OCI-M1 (cell line): ENCODE results near the gene MYL11.
"Not testable (repeated sequence)": the region's sequence is repeated elsewhere in the genome, so short reads cannot be mapped to it uniquely, and the experiment has no call there.

Experiments
- DNase-seq: peaks from one replicate; lab custom pipeline; 2025; lab: John Stamatoyannopoulos, UW

Gene MYL11, protein sequence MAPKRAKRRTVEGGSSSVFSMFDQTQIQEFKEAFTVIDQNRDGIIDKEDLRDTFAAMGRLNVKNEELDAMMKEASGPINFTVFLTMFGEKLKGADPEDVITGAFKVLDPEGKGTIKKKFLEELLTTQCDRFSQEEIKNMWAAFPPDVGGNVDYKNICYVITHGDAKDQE

DNA sequence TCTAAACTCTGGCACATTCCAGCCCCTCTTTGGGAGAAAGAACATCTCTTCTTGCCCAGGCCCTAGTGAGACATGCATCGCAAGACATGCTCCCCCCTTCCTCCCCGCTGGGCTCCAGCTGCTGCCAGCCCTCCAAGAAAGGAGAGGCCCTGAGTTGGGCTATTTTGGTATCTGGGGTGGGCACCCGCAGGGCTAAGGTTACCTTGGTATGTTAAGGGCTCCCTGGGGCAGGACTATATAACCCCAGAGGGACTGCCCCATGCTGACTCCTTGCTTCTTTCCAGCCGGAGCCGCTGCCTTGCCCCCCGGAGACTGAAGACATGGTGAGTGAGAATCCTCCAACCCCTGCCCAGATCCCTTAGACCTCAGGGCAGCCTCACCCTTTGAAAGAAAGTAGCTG lies at the start of gene MYL11:
Gene MYL11 (plus strand): TSS at position 265 of the 400 bp plus-strand sequence. CDS start 56 bp downstream, at position 321.
- no peak for DNase-seq

DNA sequence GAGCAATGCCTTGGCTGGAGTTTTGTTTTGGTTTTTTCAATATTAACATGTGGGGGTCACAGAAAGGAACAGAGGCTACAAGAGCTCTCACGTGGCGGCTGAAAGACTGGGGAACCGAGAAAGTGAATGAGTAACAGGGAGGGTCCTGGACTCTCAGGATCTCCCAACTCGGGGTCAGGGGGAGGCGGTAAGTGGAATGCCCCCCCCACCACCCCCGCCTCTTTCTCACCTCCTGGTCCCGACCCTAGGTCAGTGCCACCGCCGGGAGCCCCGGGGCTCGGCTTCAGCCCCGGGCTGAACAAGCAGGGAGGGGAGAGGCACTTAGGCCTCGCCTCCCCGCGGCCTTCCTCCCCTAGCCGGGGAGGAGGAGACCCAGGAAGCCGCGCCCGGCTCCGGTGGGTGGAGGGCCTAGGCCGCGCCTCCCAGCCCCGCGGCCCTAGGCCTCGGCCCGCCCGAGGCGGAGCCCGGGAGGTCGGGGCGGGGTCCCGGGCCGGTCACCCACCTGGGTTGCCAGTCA lies 40.1 kb upstream of the MYL11 start:
- peak; percentile 89 for DNase-seq

DNA sequence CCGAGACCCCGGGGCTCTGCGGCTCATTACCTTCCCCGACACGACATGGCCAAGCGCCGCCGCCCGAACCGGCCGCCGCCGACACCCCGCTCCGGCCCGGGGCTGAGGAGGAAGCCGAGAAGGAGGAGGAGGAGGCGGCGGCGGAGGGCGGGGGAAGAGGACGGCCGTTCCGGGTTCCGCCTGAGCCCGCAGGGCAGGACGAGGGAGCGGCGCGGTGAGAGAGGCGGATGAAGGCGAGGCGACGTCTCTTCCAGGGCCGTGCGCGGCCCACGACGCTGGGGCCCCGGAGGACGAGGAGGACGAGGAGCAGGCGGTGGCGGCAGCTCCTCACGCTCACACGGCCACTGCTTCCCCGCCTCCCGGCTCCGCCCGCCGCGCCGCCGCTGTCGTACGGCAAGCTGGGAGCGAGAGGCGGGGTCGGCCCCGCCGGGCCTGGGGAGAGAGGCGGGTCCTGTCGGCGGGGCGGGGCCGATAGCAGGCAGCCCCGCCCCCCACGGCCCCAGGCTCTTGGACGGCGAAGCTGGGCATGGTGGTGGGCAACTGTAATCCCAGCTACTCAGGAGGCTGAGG lies 39.5 kb upstream of the MYL11 start:
- DNase-seq, result peak; percentile 93

DNA sequence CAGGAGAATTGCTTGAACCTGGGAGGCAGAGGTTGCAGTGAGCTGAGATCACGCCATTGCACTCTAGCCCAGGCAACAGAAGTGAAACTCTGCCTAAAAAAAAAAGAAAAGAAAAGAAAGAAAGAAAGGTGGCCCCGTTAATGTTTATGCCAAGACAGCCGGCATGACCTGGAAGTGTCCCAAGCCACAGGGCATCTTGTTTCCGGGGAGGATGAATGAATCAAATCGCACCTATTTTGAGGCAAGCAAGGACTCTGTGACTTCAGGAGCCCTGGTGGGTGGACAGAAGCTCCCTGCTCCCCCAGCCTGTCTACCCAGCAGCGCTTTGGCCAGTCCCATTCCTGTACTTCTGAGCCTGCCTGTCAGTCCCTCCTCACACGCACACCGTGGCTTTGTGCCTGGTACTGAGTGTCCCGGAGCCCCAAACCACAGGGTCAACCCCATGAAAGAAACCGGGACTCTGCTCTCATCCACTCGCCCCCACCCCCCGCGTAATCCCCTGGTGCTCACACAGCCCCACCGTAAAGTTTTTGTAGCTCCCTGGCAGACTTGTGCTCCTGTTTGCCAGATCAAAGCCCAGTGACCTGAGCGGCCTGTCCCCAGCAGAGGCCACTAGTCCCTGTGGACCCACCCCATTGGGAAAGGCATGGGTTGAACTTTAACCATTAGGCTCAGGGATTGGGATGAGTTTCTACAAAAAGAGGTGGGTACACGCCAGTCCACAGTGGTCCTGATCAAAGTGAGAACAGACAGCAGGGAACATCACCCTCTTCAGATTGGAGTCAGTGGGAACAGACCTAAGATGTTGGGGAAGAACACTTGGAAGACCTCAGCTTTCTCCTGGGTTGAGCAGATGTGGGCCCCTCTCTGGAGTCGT lies 38.8 kb upstream of the MYL11 start:
- DNase-seq, result no peak

DNA sequence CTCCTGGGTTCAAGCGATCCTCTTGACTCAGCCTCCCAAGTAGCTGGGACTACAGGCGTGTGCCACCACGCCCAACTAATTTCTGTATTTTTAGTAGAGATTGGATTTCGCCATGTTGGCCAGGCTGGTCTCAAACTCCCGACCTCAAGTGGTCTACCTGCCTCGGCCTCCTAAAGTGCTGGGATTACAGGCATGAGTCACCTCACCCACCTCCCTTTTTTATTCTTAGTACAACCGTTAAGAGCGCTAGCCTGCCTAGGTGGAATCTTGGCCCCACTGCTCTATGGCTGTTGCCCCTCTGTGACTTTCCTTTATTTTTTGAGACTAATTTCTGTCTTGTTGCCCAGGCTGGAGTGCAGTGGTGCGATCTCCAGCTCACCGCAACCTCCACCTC lies 36.6 kb upstream of the MYL11 start:
- DNase-seq, result not testable (repeated sequence)

DNA sequence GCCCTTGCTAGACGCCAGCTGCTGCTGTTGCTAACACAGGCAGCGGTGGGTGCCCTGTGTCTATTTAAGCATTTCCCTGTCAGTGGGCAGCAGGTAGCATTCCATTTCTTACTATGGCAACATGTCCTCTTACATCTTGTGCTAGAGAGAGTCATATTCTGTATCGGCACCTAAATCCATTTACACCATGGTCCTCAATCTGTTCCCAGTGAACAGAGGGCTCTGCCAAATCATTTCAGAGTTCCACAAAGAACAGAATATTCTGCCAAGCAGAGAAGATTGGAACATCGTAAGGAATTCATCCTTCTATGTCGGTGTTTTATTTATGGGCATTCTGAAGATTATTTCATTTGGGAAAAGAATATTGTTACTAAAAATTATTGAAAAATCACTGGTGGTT lies 35.9 kb upstream of the MYL11 start:
- DNase-seq, result not testable (repeated sequence)

DNA sequence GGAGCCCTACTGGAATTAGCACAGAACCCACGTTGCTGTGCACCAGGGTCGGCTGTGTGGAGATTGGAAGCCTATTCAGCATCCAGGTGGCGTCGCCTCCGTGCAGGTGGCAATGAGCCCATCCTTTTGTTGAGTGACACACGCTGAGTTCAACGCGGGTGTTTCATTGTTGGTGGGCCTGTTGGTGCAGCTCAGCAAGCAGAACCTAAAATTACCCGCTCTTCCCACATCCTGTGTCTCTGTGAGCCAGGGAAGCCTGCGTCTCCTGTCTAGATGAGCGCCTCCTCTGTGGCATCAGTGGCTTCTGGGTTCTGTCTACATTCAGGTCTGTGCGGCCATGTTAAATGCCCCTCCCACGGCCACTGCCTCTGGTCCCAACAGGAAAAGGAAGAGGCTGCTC lies 34.0 kb upstream of the MYL11 start:
- DNase-seq, result no peak

DNA sequence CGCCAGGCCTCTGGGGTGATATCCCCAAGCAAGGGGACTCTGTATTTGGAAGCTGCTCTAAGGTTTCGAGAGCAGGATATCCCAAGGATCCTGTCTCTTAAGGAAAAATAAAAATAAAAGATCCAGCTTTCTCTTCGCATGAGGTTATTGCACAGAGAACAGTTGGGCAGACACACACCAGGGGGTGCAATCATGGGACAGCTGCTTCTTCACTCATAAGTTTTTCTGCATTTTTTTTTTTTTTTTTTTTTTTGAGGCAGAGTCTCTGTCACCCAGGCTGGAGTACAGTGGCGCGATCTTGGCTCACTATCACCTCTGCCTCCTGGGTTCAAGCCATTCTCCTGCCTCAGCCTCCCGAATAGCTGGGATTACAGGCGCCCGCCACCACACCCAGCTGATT lies 32.6 kb upstream of the MYL11 start:
- not testable (repeated sequence) for DNase-seq

DNA sequence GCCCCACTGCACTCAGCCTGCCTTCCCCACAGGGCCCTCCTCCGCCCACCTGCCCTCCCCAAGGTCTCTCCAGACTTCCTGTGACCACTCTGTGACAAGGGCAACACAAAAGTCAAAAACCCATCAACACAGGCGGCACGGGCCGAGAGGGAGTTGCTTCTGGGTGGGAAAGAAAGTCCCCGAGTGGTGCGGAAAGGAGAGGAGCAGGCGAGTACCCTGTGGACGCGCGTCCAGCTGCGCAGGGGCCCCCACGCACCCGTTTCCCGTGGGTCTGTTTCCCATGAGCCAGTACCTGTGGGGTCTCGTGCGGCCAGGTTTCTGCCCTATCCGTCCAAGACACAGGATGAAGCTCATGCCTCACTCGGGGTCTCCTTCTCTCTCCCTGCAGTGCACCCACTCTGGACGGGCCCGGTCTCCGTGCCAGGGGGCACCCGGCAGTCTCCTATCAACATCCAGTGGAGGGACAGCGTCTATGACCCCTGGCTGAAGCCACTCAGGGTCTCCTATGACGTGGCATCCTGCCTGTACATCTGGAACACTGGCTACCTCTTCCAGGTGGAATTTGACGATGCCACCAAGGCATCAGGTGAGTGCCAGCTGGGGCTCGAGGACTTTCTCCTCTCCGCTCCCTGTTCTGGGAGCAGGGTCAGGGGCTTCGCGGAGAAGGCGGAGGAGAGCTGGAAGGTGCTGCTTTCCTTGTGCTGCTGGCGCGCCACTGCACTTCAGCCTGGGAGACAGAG lies 31.7 kb upstream of the MYL11 start:
- no peak for DNase-seq

DNA sequence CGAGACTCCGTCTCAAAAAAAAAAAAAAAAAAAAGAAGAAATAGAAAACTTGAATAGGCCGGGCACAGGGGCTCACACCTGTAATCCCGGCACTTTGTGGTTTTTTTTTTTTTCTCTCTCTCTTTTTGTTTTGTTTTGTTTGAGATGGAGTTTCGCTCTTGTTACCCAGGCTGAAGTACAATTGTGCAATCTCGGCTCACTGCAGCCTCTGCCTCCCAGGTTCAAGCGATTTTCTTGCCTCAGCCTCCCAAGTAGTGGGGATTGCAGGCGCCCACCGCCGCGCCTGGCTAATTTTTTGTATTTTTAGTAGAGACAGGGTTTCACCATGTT lies 31.1 kb upstream of the MYL11 start:
- not testable (repeated sequence) for DNase-seq

DNA sequence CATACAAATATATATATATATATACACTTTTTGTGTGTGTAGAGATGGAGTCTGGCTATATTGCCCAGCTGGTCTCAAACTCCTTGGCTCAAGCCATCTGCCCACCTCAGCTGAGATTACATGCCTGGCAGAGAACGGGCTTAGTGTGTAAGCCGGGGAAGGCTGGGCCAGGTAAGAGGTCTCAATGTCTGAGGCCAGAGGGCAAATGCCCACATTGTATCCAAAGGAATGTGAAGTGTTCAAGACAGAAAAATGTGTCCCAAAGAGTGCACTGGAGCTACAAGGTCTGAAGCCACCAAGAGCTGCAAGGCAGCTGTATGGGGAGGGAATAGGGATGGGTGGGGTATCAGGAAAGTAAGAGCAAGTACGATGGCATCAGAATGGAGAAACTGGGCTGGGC lies 28.3 kb upstream of the MYL11 start:
- DNase-seq, result no peak

DNA sequence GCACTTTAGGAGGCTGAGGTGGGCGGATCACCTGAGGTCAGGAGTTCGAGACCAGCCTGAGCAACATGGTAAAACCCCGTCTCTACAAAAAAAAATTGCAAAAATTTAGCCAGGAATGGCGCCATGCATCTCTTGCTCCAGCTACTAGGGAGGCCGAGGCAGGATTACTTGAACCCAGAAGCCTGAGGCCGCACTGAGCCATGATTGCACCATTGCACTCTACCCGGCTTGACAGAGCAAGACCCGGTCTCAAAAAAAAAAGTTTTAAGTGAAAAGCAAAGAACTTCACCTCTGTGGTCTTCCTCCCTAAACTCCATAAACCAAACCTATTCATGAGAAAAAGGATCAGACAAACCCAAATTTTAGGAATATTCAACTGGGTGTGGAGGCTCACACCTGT lies 26.5 kb upstream of the MYL11 start:
- no peak for DNase-seq

DNA sequence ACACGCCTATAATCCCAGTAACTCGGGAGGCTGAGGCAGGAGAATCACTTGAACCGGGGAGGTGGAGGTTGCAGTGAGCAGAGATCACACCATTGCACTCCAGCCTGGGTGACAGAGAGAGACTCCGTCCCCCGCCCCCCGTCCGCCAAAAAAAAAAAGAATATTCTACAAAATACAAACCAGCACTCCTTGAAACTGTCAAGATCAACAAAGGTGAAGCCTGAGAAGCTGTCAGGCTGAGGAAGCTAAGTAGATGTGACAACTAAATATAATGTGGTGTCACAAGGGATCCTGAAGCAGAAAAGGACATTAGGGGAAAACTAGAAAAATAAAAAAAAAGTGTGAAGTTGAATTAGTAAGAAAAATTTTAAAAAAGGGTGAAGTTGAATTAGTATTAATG lies 25.7 kb upstream of the MYL11 start:
- DNase-seq, result no peak

DNA sequence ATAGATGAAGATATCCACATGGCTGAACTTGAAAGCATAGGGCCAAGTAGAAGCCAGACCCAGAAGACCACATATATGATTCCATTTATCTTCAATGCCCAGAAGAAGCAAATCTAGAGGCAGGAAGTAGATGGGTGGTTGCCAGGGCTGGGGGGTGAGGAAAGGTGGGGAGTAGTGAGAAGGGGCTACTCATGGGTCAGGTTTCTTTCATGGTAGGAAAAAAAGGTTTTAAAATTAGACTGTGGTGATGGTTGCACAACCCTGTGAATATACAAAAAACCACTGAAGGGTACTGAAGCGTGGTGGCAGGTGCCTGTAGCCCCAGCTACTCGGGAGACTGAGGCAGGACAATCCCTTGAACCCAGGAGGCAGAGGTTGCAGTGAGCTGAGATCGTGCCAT lies 24.9 kb upstream of the MYL11 start:
- DNase-seq, result no peak

DNA sequence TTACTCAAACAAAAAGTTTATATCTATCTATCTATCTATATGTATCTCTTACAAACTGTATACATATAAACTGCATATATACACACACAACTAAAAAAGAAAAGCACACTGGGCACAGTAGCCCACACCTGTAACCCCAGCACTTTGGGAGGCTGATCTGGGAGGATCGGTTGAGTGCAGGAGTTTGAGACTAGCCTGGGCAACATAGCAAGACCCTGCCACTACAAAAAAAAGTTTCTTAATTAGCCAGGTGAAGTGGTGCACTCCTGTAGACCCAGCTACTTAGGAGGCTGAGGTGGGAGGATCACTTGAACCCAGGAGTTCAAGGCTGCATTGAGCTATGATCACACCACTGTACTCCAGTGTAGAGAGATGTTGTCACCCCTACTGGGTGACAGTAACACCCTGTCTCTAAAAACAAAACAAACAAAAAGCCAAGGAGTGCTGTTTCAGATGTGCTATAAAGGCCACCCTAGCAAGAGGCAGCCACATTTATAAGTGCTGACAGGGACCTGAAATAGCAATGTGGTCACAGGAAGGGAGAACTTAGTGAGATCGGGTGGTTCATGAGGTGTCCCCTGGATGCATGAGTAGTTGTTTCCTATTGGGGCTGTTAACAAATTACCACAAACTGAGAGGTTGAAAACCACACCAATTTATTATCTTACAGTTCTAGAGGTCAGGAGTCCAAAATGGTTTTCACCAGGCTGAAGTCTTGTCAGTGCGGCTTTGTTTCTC lies 24.3 kb upstream of the MYL11 start:
- no peak for DNase-seq

DNA sequence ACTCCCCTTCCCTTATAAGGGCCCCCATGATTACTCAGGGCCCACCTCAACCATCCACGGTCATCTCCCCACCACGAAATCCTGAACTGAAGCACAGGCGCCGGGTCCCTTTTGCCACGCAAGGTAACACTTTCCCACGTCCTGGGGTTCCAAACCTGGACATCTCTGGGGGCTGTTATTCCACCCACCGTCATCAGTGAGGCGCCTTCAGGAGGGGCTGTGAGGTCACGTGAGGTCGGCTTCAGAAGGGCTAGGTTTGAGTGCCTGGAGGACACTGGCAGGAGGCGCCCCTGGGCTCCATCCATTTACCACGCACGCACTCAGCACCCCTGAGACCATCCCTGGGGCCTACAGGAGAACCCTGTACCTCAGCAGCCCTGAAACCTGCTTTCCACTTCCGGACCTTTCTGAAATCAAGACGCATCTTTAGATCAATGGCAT lies 23.6 kb upstream of the MYL11 start:
- no peak for DNase-seq

DNA sequence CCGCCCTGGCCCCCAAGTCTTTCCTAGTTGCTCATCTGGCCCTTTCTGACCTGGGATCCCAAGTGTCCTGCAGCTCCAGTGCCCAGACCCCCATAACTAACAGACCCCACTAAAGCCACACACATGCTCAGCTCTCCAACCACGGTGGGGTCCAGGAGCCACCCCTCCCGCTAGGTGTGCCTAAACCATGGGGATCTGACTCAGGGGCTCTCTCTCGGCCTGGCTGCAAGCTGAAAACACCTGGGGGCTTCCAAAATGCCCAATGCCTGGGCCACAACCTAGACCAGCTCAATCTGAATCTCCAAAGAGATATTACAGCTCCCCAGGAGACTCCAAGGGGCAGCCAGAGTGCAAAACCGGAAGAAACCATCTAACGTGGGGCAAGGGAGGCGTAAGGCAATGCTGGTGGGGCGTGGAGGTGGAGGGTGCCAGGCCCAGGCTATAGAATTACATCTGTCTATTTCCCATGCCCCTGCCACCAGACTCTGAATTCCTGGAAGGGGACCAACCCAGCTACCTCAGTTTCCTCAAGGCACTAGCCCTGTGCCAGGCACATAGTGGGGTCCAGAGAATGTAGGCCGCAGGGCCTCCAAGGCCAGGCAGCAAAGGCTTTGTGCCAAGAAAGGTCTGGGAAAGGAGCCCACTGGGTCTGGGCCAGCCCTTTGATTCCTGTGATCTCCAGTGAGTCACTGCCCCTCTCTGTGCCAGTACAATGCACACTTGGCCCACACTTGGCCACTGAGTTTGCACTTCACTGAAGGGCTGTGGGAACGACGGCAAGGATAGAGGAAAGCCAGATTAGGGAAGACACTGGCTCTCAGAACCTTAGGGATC lies 22.8 kb upstream of the MYL11 start:
- DNase-seq, result no peak

DNA sequence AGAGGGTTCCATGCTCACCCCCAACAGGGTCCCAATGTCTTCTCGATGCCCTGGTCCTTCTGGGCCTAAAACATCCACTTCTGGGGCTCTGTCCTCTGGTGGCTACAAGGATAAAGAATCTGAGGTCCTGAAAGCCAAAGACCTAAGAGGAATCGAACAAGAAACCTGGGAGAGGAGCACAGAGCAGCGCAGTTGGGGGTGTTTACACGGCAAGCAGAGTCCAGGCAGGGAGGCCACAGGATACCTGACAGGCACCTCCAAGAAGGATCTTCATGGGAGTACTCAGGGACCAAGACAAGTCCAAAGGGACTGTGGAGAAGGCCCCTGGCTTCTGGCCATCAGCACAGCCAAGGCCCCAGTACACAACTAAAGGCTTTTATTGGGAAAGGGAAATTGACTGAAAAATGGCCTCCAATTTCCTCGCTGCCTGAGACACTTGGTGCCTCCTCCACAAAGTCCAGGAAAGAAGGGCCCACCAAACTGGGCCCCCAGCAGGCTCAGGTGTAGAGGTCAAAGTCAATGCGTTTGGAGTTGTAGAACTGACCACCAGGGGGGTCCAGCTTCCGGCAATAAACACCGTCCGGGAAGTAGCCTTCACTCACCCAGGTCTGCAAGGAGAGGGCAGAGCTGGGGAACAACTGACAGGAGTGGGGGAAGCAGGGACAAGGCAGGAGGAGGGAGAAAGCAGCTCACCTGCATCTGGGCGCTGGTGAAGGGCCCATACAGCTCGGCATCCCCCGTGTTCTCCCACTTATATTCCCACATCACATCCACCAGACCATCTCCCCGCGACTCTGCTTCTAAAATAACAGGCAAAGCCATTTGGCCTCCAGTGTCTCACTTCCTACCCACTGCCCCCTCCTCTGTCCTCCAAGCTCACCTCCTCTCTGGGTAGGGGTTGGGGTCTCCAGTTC lies 21.9 kb upstream of the MYL11 start:
- DNase-seq, result no peak

DNA sequence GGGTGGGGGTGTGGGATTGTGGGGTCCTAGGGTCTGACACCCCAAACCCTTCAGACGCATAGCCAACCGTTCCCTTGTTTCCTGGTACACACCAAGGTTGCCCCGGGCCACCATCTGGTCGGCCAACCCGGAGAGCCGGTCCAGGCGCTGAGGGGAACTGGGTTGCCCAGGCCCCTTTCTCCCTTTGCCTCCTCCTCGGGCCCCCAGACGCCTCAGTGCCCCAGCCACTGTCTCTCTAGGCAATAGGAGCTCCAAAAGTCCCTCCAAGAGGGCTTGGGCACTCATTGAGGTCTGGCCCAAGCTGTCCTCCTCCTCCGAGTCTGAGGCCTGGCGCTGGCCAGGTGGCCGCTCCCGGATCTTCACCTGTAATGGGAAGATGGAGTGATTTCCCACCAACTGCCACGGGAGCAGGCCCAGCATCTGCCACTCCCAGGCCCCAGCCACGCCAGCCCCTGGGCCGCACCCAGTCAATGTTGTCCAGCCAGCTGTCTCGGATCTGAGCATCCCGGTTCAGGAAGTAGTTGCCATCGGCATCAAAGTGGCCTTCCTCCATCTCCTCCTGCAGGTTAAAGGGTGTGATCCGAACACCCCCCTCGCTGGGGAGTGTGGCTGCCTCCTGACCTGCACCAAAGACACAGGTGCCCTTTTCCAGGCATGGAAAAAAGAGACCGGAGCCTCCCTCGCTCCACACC lies 21.0 kb upstream of the MYL11 start:
- no peak for DNase-seq
